ENCODE measurements around the gene FXN. TPM values are rescaled to one million over a fixed set of nuclear protein-coding genes. Genes with fewer than 3 reads are reported as not detected.

Gene FXN
- total RNA-seq, 6 donors from 2014 or later = 1.8 to 16.5 (median 9.0) TPM

- Histone ChIP-seq H3K36me3 (no peaks in the 10 kb centered on the region), H3K4me1 (no peaks in the 10 kb centered on the region), H3K27ac (no peak overlapping the region), H3K27me3 (no peaks in the 10 kb centered on the region), H3K4me3 (no peak overlapping the region), H3K9me3 (peaks cover 0 to 3% (median 0%) of the 10 kb centered on the region in 4 donors)
- TF ChIP-seq POLR2AphosphoS5 (IDR thresholded peaks at IDR 0.05) (no peak), POLR2A (IDR thresholded peaks at IDR 0.05) (no peak), CTCF (IDR thresholded peaks at IDR 0.05) (no peak), EP300 (IDR thresholded peaks at IDR 0.05) (no peak)
- DNase-seq (no peak), ATAC-seq (ENCODE audit: low FRiP score in 2 of 2) (no peak)
Measured at GRCh38 chr9:69029535-69029934, 6.0 kb upstream of the FXN start.

GRCh38 chr9:69030851-69031645 is 4.5 kb upstream of the FXN start:
- H3K9me3 ChIP-seq = peaks cover 0 to 3% (median 0%) of the 10 kb centered on the region in 4 donors
- H3K27ac ChIP-seq = no peak overlapping the region
- TF ChIP-seq EP300 (IDR thresholded peaks at IDR 0.05) = no peak
- no peak for TF ChIP-seq POLR2A (IDR thresholded peaks at IDR 0.05)
- no peak for TF ChIP-seq CTCF (IDR thresholded peaks at IDR 0.05)
- no peak for ATAC-seq (ENCODE audit: low FRiP score in 2 of 2)
- no peak overlapping the region for H3K4me3 ChIP-seq
- no peak for DNase-seq
- peaks cover 0 to 7% (median 4%) of the 10 kb centered on the region in 4 donors for H3K4me1 ChIP-seq
- WGBS, 2 donors = 73 to 85% methylated on average over 1 of the region's 1 CpG
- no peaks in the 10 kb centered on the region for H3K36me3 ChIP-seq
- H3K27me3 ChIP-seq = no peaks in the 10 kb centered on the region

GRCh38 chr9:69034071-69034470 is 1.5 kb upstream of the FXN start:
- peaks cover 0 to 3% (median 0%) of the 10 kb centered on the region in 4 donors for H3K9me3 ChIP-seq
- no peaks in the 10 kb centered on the region for H3K27me3 ChIP-seq
- peaks cover 3 to 14% (median 10%) of the 10 kb centered on the region in 4 donors for H3K4me1 ChIP-seq
- H3K4me3 ChIP-seq = no peak overlapping the region
- TF ChIP-seq EP300 (IDR thresholded peaks at IDR 0.05) (no peak), POLR2A (IDR thresholded peaks at IDR 0.05) (no peak), CTCF (IDR thresholded peaks at IDR 0.05) (no peak), POLR2AphosphoS5 (IDR thresholded peaks at IDR 0.05) (no peak)
- no peak for DNase-seq
- H3K27ac ChIP-seq = no peak overlapping the region
- no peaks in the 10 kb centered on the region for H3K36me3 ChIP-seq
- WGBS, 2 donors = 47 to 48% methylated on average over 2 of the region's 2 CpGs
- ATAC-seq (ENCODE audit: low FRiP score in 2 of 2) = no peak

GRCh38 chr9:69036309-69036708 is 757 bp downstream of the FXN start:
- Histone ChIP-seq H3K4me1 (peaks cover 3 to 14% (median 10%) of the 10 kb centered on the region in 4 donors), H3K36me3 (no peaks in the 10 kb centered on the region), H3K27ac (peak overlapping the region; percentile 70 to 88 (median 84)), H3K27me3 (no peaks in the 10 kb centered on the region), H3K4me3 (peak overlapping the region; percentile 22 to 93 (median 69)), H3K9me3 (no peaks in the 10 kb centered on the region)
- WGBS, 2 donors = 4 to 7% methylated on average over 14 of the region's 14 CpGs
- DNase-seq (no peak), ATAC-seq (ENCODE audit: low FRiP score in 2 of 2) (peak in 1 of 2 donors; percentile 28)
- TF ChIP-seq POLR2A (IDR thresholded peaks at IDR 0.05) (no peak), EP300 (IDR thresholded peaks at IDR 0.05) (no peak), CTCF (IDR thresholded peaks at IDR 0.05) (no peak), POLR2AphosphoS5 (IDR thresholded peaks at IDR 0.05) (no peak)

- DNase-seq (no peak), ATAC-seq (ENCODE audit: low FRiP score in 2 of 2) (no peak)
- peak overlapping the region; percentile 70 to 88 (median 84) for H3K27ac ChIP-seq
- H3K4me1 ChIP-seq = peaks cover 3 to 14% (median 10%) of the 10 kb centered on the region in 4 donors
- TF ChIP-seq POLR2AphosphoS5 (IDR thresholded peaks at IDR 0.05) (no peak), CTCF (IDR thresholded peaks at IDR 0.05) (no peak), POLR2A (IDR thresholded peaks at IDR 0.05) (no peak), EP300 (IDR thresholded peaks at IDR 0.05) (no peak)
- H3K36me3 ChIP-seq = no peaks in the 10 kb centered on the region
- WGBS, 2 donors = 53% methylated on average over 10 of the region's 10 CpGs
- peak overlapping the region in 3 of 4 donors; percentile 64 to 93 (median 74) for H3K4me3 ChIP-seq
- no peaks in the 10 kb centered on the region for H3K27me3 ChIP-seq
- H3K9me3 ChIP-seq = no peaks in the 10 kb centered on the region
Measured at GRCh38 chr9:69036799-69037198, 1.2 kb downstream of the FXN start.
